IPS-NIHi11 (cell line): ENCODE results near the gene CHRNA4.

Source experiments
- DNase-seq: peaks from one replicate; pipeline ENCODE4 v3.0.0; 2012; ENCODE audit warnings: mixed read lengths, low spot score

The CHRNA4 gene

DNA sequence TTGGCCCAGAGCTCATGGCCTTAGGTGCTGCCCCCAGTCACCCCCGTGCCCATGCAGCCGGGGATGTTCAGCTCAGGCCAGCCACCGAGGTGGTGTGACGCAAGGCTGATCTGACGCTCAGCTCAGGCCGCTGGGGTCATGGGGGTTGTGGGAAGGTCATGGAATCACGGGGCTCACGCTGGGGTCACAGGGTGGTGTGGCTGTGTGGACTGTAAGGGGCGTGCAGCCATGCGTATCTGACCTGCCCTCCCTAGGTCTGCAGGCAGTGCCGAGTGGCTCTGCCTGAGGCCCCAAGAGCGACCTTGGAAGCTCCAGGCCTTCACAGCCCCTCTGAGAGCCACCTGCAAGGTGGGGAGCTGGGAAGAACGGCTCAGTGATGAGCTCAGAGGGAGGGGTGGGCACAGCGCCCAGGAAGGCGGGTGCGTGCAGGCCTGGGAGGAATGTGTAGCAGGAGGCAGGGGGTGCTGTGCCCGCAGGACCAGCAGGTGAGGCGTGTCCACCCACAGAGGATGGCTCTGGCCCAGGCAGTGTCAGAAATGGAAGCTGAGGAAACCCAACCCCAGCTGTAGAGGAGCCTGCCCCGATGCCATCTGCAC lies 27.8 kb downstream of the CHRNA4 start:
- DNase-seq, result no peak

DNA sequence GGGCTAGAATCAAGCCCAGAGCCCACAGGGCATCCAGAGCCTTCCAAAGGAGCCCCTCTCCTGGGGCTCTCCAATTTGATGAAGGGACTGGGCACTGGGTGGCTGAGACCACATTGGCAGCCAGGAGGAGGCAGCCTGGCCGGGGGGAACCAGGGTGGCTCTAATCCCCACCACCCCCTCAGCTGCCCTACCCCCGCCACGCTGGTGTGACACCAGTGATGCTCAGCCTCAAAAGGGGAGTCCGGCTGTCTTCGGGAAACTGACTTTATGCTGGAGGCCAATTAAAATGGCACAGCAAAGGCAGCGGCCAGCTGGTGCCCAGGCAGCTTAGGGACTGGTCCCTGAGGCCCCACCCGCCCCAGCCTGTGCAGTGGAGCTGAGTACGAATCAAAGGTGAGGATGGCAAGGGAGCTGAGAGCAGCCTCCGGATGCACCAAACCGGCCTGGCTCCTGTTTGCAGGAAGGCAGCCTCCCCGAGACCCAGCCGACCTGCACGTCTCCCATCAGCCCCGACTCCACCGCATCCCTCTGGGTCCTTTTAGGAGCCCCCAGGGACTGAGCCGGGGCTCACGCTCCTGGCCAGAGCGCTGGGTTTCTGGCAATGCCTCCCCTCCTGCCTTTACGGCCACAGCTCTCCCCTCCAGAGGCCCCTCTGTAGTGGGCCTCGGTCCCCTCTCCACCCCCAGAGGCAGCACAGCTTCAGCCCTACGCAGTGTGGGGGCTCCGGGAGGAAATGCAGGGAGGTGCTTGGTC lies 28.5 kb downstream of the CHRNA4 start:
- DNase-seq, result no peak

DNA sequence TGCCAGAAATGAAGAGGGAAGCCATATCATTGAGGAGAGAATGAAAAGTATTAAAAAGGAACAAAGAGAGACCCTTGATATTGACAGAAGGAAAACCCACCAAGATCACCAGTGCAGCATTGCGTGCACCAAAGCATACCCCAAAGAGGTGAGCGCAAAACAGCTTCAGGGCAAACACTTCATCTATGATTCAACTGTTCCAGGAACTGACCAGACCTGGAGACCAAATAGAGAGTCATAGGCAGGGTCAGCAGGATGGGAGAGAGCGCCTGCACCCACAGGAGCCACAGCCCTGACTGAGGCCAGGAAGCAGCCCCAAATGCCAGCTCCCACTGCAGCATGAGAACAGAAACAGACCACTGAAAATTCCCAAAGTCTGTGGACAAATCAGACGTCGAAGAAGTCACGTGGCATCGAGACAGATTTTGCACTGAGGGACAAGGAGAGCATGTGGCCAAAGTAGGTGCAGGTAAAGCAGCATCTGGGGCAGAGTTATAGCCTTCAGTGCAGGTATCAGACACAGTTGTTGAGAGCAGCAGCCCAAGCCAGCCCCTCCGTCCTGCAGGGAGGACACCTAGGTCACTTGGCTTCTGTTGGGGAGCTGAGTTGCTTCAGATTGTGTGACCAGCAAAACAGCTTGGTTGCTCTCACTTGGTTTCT lies 29.3 kb downstream of the CHRNA4 start:
- DNase-seq, result no peak

DNA sequence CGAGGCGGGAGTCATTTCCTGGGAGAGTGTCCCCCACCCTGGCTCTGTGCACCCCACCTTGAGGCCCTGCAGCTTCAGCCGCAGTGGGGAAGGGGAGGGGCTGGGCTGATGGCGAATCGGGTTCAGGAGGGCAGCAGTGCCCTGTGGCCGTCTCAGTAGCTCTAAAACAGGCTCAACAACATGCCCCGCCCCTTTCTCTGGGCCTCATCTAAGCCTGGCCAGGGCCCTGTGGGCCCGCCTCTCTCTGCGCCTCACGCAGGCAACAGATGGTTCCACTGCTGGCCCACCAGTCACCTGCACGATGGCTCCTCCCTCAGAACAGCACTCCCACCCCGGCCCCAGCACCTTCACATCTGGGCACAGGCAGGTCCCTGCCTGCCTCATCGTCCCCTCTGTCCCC lies 30.2 kb downstream of the CHRNA4 start:
- DNase-seq, result peak; percentile 66

DNA sequence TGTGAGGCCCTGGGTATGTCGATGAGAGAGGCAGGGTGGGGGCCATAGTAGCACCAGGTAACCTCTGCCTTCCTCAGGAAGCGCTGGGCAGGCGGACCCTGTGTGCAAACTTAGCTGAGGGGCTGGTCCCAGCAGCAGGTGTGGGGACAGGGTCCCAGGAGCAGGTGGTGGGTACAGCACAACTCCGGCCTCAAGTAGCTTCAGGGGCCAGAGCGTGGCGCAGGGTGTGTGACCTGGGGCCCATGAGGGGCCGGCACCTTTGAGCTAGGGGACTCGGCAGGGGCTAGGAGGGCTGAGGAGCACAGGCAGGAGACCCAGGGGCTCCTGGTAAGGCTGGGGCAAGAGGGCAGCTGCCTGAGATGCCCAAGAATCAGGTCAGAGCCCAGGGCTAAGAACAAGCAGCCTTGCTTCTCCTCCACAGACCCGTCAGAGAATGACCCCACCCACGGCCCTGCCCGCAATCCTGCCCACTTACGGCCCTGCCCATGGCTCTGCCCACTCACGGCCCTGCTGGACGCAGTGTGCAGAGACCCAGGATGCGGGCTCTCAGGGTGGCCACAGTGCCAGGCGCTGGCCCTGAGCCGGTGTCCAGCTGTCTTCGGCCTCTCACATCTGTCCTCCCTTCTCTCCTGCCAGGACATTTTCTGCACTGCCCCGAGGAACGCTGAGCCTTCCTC lies 30.9 kb downstream of the CHRNA4 start:
- DNase-seq, result no peak

DNA sequence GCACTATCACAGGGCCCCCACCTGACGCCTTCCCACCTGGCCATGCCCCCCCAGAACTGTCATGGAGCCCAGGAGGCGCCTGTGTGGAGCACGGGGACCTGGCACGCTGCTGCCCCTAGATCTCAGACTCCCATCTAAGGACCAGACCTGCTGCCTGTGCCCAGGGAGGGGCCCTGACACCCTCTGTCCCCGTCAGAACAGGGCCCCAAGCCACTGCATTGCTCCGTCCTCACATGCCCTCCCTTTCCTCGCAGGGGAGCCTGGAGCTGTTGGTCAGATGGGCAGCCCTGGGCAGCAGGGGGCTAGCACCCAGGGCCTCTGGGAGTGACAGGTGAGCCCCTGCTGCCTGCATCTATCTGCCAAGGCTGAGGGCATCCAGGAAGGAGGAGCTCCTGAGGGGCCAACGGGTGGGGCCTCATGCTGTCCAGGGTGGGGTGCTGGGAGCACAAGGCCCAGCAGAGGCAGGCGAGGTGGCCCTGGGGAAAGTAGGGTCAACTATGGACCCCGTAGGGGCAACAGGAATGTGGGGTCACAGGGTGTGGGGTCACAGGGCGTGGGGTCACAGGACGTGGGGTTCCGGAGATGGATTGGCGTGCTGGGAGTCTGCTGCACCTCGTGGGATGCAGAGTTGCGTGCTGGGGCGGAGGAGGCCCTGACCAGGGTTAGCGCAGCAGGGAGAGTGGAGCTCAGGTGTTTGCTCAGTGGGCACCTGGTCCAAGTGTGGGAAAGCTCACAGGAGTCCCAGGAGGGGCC lies 31.6 kb downstream of the CHRNA4 start:
- no peak for DNase-seq

DNA sequence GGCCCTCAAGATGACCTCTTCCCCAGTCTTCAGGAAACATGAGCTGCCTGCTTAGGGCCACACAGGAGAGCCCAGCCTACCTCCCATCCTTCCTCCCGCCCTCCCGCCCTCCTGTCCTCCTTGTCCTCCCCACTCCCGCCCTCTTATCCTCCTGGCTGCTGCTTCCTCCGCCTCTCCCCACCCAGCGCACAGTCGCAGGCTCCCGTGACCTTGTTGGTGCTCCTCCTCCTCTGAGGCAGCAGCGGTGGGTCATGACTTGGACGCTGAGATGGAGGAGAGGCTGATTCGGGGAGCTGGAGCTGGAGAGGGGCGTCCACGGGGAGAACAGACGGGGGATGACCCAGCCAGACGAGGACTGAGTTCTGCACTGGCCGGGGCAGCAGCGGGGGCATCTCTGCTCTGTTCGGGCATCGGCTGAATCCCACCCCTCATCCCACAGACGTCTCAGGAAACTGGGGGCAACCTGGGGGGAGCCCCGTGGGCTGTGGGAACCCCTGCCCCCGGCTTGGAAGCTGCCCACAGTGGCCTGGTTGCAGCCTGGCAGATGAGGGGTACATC lies 32.4 kb downstream of the CHRNA4 start:
- no peak for DNase-seq

DNA sequence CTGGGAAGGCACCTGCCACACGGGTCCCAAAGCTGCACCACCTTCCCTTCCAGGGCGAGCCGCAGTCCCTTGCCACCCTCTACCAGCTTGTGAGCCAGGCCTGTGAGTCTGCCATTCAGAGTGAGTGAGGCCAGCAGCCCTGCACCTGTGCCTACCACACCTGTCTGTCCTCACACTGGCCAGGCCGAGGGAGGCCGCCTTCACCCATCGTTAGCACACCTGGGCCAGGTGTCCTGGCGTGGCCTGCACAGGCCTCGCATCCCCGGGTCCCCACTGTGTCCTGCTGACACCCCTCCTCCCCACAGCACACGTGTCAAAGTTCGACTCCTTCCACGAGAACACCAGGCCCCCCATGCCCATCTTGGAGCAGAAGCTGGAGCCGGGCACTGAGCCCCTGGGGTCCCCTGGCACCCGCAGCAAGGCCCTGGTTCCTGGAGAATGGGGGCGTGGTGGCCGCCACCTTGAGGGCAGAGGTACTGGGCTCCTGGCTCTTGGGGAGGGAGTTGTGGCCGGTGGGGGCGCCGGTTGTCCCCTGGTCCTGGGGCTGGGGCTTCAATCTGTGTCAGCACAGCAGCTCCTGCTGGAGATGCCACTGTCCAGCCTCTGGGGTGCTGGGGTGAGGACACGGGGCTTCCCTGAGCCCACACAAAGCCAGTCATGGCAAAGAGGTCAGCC lies 33.0 kb downstream of the CHRNA4 start:
- peak; percentile 53 for DNase-seq

DNA sequence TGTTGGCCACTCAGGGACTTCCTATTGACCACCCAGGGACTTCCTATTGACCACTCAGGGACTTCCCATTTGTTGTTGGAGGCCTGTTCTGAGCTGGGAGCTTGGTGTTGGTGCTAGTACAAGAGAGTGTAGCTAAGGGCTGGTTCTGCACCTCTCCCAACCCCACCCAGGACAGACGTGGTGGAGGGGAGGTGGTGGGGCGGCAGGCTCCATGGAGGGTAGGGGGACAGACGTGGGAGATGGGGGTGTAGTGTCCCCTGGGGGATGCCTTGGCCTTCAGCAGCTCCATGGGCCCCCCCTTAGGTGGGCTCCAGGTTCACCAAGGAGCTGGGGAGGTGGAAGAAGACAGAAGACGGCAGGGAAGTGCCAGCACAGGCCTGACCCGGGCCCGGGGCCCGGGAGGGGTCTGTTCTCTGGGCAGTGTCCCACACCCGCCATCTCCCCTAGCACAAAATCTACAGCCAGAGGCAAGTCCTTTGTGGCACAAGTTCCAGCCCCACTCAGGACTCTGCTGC lies 33.9 kb downstream of the CHRNA4 start:
- no peak for DNase-seq

DNA sequence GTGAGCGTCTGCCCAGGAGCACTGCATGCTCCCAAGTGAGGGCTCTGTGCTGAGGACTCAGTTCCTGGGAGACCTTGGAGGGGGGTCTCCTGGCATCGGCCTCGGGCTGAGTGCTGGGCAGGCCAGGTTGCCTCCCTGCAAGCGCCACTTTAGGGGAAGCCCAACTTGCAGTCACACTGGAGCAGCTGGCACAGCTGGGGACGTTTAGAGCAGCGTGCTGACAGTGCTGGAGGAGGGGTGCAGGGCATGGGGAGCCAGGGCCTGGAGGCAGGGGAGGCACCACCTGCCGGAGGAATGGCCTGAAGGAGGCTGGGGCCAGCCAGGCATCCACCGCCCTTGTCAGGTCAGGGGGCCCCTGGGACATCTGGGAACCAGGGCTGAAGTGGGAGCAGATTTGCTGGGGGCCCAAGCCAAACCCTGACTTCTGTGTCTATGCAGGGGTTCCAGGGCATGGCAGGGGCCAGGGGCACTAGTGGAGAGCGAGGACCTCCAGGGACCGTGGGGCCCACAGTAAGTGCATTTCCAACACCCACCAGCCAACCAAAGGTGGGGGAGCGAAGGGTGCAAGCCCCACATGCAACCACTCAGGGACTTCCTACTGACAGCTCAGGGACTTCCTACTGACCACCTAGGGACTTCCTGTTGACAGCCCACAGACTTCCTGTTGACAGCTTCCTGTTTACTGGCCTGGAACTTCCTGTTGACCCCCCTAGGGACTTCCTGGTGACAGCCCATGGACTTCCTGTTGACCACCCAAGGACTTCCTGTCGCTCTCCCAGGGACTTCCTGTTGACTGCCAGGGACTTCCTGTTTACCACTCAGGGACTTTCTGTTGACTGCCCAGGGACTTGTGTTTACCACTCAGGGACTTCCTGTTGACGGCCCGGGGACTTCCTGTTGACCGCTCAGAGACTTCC lies 34.6 kb downstream of the CHRNA4 start:
- no peak for DNase-seq

DNA sequence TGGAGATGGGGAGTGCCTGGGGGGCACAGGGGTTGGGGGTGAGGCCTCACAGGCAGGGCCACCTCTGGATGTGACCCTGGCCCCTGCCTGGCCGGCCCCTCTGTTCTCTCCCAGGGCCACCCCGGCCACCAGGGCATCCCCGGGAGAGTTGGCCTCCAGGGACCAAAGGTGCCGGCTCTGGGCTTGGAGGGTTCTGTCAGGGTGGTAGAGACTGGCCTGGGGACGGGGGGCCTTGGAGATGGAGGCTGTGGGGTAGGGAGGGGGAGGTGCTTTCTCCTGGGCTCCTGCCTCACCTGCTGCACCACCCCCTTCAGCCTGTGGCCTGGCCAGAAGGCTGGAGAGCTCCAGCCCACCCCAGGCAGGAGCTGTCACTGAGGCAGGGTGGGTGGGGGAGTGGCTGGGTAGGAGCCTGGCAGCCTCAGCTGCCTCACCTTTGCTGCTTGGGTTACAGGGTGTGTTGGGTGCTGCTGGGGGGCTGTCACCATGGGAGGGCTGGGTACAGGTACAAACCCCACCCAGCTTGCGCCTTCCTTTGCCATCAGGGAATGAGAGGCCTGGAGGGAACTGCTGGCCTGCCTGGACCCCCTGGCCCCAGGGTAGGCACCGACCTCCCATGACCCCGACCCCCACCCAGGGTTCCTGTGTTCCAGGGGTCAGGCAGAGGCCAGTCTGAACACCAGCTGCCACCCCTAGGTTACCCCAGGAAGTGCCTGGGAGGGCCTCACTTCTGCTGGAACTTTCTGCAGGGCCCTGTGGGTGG lies 35.4 kb downstream of the CHRNA4 start:
- no peak for DNase-seq

DNA sequence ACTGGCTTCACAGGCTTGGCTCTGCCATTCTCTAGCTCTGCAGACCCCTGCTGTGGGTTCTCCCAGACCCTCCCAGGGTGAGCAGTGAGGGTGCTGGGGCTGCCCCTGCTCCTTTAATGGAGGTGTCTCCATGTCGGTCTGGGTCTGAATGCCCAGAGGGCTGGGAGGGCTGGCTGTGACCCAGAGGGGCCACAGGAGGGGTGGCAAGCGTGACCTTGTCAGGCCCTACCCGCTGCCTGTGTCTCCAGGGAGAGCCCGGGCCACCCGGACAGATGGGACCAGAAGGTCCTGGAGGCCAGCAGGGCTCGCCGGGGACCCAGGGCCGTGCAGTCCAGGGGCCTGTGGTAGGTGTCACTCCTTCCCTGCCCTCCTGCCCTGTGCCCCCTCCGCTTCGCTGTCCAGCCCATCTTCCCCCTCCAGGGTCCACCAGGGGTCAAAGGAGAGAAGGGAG lies 36.1 kb downstream of the CHRNA4 start:
- DNase-seq, result no peak

DNA sequence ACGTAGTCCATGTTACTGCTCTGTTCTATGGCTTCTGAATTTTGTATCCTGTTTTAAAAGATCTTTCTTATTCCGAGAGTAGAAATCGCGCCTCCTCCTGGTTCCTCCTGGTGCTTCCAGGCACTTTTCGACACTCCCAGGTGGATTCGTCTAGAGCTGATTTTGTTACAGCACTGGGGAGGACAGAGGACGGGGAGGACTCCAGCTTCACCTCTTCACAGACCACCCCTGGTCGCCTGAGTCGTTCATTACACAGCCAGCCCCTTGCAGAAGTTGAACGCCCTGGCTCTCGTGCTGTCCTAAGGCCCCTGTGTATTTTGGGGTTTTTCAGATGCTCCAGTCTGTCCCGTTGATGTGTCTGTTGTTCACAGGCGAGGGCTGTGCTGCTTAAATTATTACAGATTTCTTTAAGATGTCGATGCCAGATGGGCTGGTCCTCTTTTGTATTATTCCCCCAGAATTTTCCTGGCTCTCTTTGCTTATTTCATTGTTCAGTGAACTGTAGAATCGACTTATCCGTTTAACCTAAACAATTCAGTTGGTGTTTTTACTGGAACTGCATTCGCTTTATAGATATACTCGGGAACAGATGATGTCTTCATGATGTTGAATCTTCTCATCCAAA lies 37.7 kb downstream of the CHRNA4 start:
- DNase-seq, result no peak

DNA sequence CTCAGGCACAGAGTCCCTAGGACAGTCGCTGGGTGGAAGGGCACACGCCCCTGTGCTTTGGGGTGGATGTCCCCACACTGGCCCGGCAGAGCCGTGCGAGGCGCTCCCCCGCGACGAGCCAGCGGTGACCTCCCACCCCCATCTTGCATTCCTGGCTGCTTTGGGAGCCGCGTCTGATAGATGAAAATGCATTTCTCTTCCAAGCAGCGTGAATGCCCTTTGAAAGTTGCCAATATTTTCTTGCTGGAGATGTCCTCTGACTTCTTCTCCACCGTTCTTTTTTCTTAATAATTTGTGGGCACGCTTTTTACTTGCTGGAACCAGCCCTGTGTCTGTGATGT lies 38.2 kb downstream of the CHRNA4 start:
- no peak for DNase-seq

DNA sequence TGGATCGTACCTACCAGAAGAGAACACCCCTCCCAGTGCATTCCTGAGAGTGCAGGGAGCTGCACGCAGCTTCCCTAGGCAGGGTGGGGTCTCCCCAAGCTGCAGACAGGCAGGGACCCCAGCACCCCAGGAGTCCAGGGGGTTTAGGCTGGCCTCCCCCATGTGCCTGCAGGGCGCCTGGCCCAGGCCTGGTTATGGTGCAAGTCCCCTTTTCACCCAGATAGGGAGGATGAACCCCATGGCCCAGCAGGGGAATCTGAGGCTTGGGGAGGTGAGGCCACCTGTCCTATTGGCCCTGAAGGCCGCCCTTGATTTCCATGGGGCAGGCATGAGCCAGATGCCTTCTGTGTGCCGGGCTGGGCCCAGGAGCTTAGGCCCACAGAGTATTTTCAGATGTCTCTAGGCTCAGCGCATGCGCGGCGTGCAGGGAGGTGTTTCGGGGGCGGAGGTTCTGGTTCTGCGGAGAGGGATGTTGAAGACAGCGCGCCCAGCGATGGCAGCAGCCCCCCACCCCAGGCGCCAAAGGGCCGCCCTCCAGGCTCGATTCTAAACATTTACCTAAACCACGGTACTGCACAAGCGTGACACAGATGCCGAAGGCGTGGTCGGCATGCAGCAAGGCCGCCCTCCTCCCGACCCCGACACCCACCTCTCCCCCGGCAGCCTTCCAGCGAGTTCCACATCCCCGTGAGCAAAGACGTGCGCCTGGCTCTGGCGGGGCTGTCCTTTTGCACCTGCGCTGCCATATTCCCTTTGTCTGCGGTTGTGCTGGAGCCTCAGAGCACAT lies 38.8 kb downstream of the CHRNA4 start:
- no peak for DNase-seq

DNA sequence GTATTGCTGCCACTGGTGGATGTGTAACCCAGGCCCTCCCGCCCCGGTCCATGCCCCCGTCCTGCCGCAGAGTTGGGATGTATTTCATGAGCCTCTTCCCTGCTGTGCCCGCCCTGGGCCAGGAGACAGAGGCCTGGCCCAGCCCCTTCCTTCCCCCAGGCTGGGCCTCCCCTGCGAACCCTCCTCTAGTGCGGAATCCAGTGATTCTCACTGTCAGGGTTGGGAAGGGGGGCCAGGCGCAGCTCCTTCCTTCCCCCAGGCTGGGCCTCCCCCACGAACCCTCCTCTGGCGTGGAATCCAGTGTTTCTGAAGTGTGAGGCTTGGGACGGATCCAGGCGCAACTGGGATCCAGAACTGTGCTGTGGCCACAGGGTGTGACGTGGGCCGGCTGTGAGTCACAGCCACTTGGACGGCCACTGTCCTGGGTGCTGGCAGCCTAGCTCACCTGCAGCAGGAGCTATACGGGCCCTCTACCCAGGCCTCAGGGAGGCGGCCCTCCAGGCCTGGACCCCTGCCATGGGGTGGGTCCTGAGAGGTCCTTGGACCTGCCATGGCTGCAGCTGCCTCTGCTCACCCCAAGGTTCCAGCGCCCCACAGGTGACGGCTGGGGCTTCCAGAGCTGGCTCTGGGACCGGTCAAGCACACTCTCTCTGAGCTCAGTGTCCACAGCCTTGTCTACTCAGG lies 39.9 kb downstream of the CHRNA4 start:
- DNase-seq, result no peak

DNA sequence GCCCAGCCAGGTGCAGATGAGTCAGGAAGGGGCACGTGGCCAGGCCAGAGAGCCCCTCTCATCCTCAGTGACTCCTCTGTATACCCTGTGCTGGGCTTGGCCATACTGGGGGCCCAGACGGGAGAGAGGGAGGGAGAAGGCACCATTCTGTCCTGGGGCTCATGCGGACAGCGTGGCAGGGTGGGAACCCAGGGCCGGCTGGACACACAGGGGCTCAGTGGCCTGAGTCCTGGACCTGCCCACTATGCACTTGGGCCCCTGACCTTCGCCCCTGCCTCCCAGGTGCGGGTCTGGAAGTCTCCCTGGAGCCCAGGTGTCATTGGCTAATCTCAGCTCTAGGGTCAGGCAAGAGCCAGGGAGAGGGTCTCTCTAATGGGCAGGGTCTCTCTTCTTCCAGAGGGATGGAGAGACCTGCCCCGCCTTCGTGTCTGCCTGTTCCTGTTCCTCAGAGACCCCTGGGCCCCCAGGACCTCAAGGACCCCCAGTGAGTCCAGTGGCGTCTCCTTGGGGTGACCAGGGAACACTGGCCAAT lies 40.5 kb downstream of the CHRNA4 start:
- no peak for DNase-seq
